Medulla oblongata (tissue), 1 donor: ENCODE results near the gene ZNF503.

ENCODE experiments used
- DNase-seq: peaks from one replicate; pipeline ENCODE4 v3.0.0-alpha.2; 2015; ENCODE audit errors: extremely low spot score

The ZNF503 gene

GRCh38 chr10:75431180-75432111 is 29.9 kb upstream of the ZNF503 start, which contains the start of gene LRMDA:
LRMDA (plus strand) TSS chr10:75431624.
- peak; percentile 38 for DNase-seq

GRCh38 chr10:75430000-75430763 is 28.6 kb upstream of the ZNF503 start:
- peak; percentile 64 for DNase-seq

DNA sequence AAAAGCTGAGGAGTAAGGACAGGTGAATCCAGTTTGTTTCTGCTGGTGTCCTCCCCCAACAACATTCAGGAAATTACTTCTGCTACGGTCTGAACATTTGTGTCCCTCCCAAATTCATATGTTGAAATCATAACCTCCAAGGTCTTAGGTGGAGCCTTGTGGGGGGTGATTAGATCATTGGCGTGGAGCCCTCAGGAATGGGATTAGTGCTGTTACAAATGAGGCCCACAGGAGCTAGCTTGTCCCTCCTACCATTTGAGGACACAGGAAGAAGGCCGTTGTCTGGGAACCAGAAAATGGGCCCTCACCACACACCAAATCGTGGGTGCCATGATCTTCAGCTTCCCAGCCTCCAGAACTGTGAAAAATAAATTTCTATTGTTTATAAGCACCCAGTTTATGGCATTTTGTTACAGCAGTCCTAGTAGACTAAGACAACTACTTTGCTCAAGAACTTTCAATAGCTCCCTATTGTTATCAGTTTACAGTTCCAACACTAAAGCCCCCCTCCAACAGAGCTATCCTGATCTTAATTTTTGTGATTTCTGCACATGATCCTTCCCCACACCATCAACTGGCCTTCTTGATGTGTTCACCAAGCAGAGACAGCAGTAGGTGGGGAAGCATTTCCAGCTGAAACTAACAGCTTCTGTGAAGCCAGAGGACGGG is 27.7 kb upstream of the ZNF503 start:
- DNase-seq, result no peak

DNA sequence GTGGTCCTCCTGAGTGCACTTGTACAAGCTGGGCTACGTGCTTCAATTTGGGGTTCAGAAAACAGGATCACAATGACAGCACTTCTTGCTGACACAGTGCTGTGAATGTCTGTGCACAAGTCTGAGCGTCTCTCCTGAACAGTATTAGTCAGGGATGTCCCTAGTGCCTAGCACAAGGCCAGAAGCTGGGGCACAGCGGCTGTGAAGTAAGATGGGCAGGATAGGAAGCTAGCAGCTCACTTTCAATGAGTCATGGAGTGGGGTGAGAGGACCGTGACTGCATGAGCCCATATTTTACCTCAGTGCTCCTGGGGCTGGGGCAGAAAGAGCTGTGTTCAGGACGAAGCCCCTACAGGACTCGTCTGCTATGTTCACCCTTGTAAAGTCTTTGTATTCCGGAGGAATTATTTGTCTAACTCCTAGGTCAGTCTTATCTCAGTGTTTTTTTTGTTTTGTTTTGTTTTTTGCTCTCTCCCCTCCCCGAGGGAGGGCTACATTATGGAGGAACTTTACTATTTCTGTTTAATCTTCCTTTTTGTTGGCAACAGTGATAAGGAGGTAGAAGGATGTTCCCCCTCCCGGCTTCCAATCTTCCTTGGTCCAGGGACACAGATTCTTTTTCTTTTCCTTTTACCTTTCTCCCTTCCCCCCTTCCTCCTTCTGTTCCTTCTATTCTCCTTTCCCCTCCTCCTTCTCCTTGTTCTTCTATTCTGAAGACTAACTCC is 27.0 kb upstream of the ZNF503 start:
- no peak for DNase-seq

DNA sequence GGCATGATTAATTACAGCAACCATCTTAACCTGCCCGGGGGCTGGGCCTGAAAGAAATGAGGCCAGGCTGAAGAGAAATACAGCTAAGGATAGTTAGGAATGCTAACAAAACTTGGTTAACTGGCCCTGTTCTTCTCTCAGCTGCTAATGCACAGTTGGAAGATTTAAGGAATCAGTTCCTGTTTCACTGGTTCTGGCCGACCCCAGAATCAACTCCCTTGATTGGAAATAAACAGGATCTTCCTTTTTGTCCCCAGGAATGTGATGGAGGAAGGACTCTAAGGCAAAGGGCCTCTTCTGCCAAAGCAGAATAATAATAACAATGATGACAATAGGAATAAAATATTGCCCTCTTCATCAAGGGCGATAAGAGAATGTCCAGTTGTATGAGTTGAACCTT is 26.4 kb upstream of the ZNF503 start:
- no peak for DNase-seq

- no peak for DNase-seq
These were observed 25.3 kb upstream of the ZNF503 start for GRCh38 chr10:75426880-75427279.

DNA sequence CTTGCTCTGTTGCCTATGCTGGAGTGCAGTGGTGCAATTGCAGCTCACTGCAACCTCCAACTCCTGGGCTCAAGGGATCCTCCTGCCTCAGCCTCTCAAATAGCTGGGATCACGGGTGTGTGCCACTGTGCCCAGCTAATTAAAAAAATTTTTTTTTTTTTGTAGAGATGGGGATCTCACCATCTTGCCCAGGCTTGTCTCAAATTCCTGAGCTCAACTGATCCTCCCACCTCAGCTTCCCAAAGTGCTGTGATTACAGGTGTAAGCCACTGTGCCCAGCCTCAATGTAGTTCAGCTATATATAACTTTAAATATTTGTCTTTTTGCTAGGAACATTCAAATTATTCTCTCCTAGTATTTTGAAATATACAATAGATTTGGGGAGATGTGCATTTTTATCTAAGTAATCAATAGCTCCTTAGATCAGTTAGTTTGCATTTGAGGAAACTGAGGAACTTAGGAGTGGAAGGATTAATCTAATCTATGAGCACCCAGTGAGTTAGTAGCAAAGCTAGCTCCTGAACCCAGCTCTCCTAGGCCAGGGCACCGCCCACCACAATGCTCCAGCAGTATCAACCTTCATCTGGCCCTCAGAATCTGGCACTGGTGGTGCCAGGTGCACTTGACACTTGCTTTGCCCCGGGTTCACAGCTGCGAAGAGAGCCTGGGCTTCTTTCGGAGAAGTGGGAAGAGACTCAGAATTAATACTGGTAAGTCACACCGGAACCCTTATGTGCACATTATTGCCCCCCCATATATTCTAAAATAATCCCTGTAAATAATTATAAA is 23.9 kb upstream of the ZNF503 start:
- no peak for DNase-seq

GRCh38 chr10:75424571-75424970 is 23.0 kb upstream of the ZNF503 start:
- no peak for DNase-seq

- no peak for DNase-seq
These were observed 21.3 kb upstream of the ZNF503 start for GRCh38 chr10:75422913-75423312.

- no peak for DNase-seq
These were observed 17.1 kb upstream of the ZNF503 start for GRCh38 chr10:75418712-75419111.

GRCh38 chr10:75418293-75418692 is 16.7 kb upstream of the ZNF503 start:
- no peak for DNase-seq

- DNase-seq, result no peak
These were observed 16.0 kb upstream of the ZNF503 start for GRCh38 chr10:75417522-75417927.

DNA sequence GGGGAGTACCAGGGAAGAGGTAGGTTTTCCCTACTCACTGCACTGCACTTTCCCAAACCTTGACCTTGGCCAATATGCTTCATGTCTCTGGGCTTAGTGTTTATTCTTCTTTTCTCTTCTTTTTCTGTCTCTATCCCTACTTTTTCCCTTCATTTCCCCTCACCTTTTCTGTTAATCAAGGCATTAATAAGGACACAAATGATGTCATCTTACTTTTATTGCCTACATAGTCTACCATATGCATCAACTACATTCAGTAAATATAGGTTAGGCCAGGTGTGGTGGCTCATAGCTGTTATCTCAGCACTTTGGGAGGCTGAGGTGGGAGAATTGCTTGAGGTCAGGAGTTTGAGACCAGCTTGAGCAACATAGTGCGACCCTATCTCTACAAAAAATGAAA is 13.0 kb upstream of the ZNF503 start:
- DNase-seq, result no peak

GRCh38 chr10:75410132-75411005 is 8.8 kb upstream of the ZNF503 start:
- DNase-seq, result no peak

GRCh38 chr10:75408911-75409885 is 7.6 kb upstream of the ZNF503 start:
- peak; percentile 56 for DNase-seq

GRCh38 chr10:75408509-75408875 is 6.9 kb upstream of the ZNF503 start:
- DNase-seq, result no peak

DNA sequence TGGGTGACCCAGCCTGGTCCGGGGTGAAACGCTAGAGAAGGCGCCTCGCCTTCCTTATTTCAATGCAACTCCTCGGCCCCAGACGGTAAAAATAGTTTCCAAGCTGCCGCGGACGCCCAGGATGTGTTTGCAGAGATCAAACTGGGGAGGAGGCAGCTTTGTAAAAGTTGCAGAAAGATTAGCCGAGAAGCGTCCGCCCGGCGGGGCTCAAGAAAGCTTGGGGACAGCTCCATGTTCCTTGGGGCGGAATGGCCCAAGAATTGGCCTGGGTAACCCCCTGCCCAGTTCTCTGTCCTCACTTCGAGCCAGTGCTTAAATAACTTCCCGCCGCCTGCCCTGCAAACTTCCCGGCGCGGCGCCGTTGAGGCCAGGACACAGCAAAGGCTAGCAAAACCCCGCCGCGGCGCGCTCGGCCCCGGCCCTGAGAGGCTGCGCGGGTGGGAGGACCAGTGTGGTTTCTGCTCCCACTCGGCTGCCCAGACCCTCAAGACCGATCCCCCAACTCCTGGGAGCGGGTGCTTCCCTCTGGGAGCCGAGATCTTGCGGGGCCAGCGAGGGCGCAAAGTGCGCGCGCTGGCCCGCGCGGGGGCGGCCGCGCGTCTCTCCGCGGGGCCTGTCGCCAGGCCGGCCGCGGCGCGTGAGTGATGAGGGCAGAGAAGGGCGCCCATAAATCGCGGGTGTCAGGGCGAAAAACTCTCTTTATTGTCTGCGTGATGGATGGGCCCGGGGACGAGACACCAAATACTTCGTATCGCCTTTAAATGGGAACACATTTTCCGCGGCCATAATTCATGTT is 6.3 kb upstream of the ZNF503 start:
- peak; percentile 41 for DNase-seq

DNA sequence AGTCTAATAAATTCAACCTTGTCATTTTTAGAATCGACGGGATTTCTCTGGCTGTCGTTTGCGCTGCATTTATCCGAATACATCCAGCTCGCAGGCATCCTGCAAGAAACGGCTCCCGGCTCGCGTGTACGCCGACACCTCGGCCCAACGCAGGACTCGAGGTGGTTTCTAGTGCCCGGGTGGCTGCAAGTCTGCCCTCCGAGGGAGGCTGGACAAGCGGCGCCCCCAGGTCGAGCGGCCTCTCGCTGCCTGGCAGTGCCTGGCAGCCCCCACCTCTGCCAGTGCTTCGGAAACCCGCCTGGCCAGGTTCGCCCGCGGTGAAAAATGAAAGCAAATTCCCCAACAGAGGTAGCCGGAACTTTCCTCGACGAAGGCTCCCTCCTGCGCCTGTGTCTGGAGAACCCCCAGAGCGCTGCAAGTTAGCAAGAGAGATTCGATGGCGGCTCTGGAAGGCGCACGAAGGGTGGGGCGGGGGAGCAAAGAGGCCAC is 5.7 kb upstream of the ZNF503 start:
- DNase-seq, result no peak
